Measurements from ENCODE around the gene TUBAL3. TPM values are rescaled to one million over a fixed set of nuclear protein-coding genes. Genes with fewer than 3 reads are reported as not detected.

TUBAL3 gene
- polyA plus RNA-seq, 2 of the 4 experiments (the other 2 are of a cell fraction) = 0.34 to 1.4 TPM

GRCh38 chr10:5441106-5441505, 36.5 kb upstream of the TUBAL3 start (continued):
- TF ChIP-seq, protein P1, sequence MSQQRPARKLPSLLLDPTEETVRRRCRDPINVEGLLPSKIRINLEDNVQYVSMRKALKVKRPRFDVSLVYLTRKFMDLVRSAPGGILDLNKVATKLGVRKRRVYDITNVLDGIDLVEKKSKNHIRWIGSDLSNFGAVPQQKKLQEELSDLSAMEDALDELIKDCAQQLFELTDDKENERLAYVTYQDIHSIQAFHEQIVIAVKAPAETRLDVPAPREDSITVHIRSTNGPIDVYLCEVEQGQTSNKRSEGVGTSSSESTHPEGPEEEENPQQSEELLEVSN (IDR thresholded peaks at IDR 0.05; ENCODE audit: borderline replicate concordance, low read depth) = no peak
- TF ChIP-seq GATA3 (IDR thresholded peaks at IDR 0.05; ENCODE audit: borderline replicate concordance) (no peak), HDAC2 (IDR thresholded peaks at IDR 0.05) (no peak), CTCF (IDR thresholded peaks at IDR 0.05) (no peak), POLR2AphosphoS2 (conservative IDR thresholded peaks at IDR 0.05; ENCODE audit: low read length) (no peak), RCOR1 (IDR thresholded peaks at IDR 0.05; ENCODE audit: low read depth, low read length) (no peak), FOXS1 (CRISPR knock-in tag; IDR thresholded peaks at IDR 0.05) (no peak)
- TF ChIP-seq, protein P2, sequence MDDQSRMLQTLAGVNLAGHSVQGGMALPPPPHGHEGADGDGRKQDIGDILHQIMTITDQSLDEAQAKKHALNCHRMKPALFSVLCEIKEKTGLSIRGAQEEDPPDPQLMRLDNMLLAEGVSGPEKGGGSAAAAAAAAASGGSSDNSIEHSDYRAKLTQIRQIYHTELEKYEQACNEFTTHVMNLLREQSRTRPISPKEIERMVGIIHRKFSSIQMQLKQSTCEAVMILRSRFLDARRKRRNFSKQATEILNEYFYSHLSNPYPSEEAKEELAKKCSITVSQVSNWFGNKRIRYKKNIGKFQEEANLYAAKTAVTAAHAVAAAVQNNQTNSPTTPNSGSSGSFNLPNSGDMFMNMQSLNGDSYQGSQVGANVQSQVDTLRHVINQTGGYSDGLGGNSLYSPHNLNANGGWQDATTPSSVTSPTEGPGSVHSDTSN (IDR thresholded peaks at IDR 0.05) = no peak

DNA sequence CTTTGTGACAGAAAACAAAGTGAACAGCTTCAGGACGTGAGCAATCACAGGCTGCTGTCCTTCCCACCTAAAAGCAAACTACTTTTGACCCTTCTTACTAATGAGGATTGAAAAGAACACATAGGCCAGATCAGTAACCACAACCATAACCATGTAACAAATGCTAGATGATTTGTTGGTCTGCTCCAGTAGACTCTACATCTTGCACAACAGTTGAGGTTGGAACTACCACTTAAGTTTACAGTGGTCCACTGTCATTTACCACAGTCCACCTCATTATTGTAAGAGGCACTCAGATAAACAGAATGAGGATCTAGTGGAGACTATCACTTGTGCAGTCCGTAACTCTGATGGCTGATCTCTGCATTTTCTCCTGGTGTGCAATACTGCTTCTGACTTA, 35.6 kb upstream of the TUBAL3 start:
- no peak for ATAC-seq
- DNase-seq (ENCODE audit: low read depth in 1 of 2, low spot score in 1 of 2) = no peak
- H3K9me3 ChIP-seq = no peaks in the 10 kb centered on the region
- ChIA-PET CTCF (interaction anchor here (1.2 to 12.8 kb wide), 6 partner anchors 8 to 625 kb away, joined by 3 to 432 read pairs (median 12); no protein-coding TSS in a partner anchor), POLR2A (no interaction called here)
- H3K4me2 ChIP-seq = no peak overlapping the region
- TF ChIP-seq BHLHE40 (IDR thresholded peaks at IDR 0.05; ENCODE audit: low read depth, low read length) = no peak
- no peak for TF ChIP-seq POLR2AphosphoS2 (conservative IDR thresholded peaks at IDR 0.05; ENCODE audit: low read length)
- no peak for TF ChIP-seq HOXB5 (CRISPR knock-in tag; IDR thresholded peaks at IDR 0.05)
- no peak for TF ChIP-seq RAD21 (conservative IDR thresholded peaks at IDR 0.05 in 1 of 2, IDR thresholded peaks at IDR 0.05 in 1 of 2)
- no peak for TF ChIP-seq ESRRA (IDR thresholded peaks at IDR 0.05; ENCODE audit: borderline replicate concordance, low read length)
- TF ChIP-seq CEBPB (IDR thresholded peaks at IDR 0.05) = no peak
- TF ChIP-seq, protein P3, sequence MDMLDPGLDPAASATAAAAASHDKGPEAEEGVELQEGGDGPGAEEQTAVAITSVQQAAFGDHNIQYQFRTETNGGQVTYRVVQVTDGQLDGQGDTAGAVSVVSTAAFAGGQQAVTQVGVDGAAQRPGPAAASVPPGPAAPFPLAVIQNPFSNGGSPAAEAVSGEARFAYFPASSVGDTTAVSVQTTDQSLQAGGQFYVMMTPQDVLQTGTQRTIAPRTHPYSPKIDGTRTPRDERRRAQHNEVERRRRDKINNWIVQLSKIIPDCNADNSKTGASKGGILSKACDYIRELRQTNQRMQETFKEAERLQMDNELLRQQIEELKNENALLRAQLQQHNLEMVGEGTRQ (IDR thresholded peaks at IDR 0.05) = no peak
- no peak for TF ChIP-seq CBX2 (IDR thresholded peaks at IDR 0.05; ENCODE audit: borderline replicate concordance, low read depth)
- TF ChIP-seq SREBF2 (IDR thresholded peaks at IDR 0.05) = no peak
- TF ChIP-seq NR3C1 (IDR thresholded peaks at IDR 0.05) = no peak
- H3K27ac ChIP-seq = no peak overlapping the region
- no peaks in the 10 kb centered on the region; the same call in 2 of the 3 replicates for H3K4me1 ChIP-seq
- H3K4me3 ChIP-seq = no peak overlapping the region
- no peak for FAIRE-seq
- 93% methylated on average over 2 of the region's 2 CpGs for WGBS (ENCODE audit: missing lambda C conversion rate)

GRCh38 chr10:5435328-5435727, 30.7 kb upstream of the TUBAL3 start:
- DNase-seq (ENCODE audit: low read depth in 1 of 2, low spot score in 1 of 2) = no peak
- Histone ChIP-seq H3K4me1 (peaks cover 25% of the 10 kb centered on the region), H3K9me3 (peaks cover 5% of the 10 kb centered on the region; the same call in 2 of the 3 replicates), H3K27ac (no peak overlapping the region), H3K4me3 (no peak overlapping the region), H3K4me2 (no peak overlapping the region)
- CTCF ChIA-PET = interaction anchor here (0.8 to 4.5 kb wide), 16 partner anchors 9 to 621 kb away, joined by 3 to 67 read pairs (median 6); no protein-coding TSS in a partner anchor
- ATAC-seq = no peak
- POLR2A ChIA-PET = no interaction called here
- WGBS (ENCODE audit: missing lambda C conversion rate) = 94% methylated on average over 3 of the region's 3 CpGs
- no peak for FAIRE-seq
- no peak for TF ChIP-seq HES2 (IDR thresholded peaks at IDR 0.05)
- TF ChIP-seq ELK1 (IDR thresholded peaks at IDR 0.05; ENCODE audit: low read depth, low read length) = no peak
- no peak for TF ChIP-seq CTCF (IDR thresholded peaks at IDR 0.05)
- no peak for TF ChIP-seq BHLHE40 (IDR thresholded peaks at IDR 0.05; ENCODE audit: low read depth, low read length)
- no peak for TF ChIP-seq CEBPB (IDR thresholded peaks at IDR 0.05)
- TF ChIP-seq FOSL2 (IDR thresholded peaks at IDR 0.05) = no peak
- no peak for TF ChIP-seq FOSL2 (CRISPR knock-in tag; IDR thresholded peaks at IDR 0.05)
- TF ChIP-seq CBX2 (IDR thresholded peaks at IDR 0.05; ENCODE audit: borderline replicate concordance, low read depth) = no peak
- TF ChIP-seq TFCP2L1 (CRISPR knock-in tag; IDR thresholded peaks at IDR 0.05) = no peak
- no peak for TF ChIP-seq SMC3 (IDR thresholded peaks at IDR 0.05)
- TF ChIP-seq RAD21 (conservative IDR thresholded peaks at IDR 0.05 in 1 of 2, IDR thresholded peaks at IDR 0.05 in 1 of 2) = no peak
- no peak for TF ChIP-seq HDAC2 (IDR thresholded peaks at IDR 0.05)
